Hepatocyte (in vitro differentiated cells): ENCODE measurements around the gene SHF.

Experiments used
- EZH2 ChIP-seq: fragments of 200-600 bp; sonication (generic); IDR thresholded peaks from 2 replicates; pipeline ENCODE4 v1.6.1; 2016; ENCODE audit warnings: antibody characterized with exemption, mild to moderate bottlenecking, borderline replicate concordance
- TF ChIP-seq, protein P1 (sequence below): fragments of 200-600 bp; sonication (generic); IDR thresholded peaks from 2 replicates; pipeline ENCODE4 v1.5.1; 2016; ENCODE audit warnings: antibody characterized with exemption, mild to moderate bottlenecking; ENCODE audit not compliant: poor library complexity

DNA sequence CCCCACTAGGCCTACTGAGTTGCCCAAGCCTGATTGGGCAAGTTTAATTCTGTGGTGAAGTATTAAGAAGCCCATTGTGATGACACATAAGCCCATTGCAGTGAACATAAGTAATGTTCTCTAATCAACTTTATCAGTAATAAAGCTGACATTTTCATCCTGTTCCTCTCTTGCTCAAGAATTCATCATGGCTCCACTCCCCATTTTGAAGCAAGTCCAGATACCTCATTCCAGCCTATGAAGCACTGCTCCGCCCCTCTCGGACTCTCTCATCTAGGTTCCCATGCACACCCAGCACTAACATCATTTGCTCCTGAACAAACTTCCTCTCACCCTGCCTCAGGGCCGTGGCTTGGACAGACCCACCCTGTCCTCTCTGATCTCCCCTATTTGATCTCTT is 10.5 kb downstream of the SHF start:
- TF ChIP-seq, protein P1, sequence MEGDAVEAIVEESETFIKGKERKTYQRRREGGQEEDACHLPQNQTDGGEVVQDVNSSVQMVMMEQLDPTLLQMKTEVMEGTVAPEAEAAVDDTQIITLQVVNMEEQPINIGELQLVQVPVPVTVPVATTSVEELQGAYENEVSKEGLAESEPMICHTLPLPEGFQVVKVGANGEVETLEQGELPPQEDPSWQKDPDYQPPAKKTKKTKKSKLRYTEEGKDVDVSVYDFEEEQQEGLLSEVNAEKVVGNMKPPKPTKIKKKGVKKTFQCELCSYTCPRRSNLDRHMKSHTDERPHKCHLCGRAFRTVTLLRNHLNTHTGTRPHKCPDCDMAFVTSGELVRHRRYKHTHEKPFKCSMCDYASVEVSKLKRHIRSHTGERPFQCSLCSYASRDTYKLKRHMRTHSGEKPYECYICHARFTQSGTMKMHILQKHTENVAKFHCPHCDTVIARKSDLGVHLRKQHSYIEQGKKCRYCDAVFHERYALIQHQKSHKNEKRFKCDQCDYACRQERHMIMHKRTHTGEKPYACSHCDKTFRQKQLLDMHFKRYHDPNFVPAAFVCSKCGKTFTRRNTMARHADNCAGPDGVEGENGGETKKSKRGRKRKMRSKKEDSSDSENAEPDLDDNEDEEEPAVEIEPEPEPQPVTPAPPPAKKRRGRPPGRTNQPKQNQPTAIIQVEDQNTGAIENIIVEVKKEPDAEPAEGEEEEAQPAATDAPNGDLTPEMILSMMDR: no peak
- no peak for TF ChIP-seq EZH2
